ENCODE data around the gene MAP3K14. TPM values are rescaled to one million over a fixed set of nuclear protein-coding genes. Genes with fewer than 3 reads are reported as not detected.

The MAP3K14 gene
- total and polyA plus RNA-seq, 9 donors = 2.4 to 19.8 (median 10.7) TPM

GRCh38 chr17:45353043-45353442 lies 36.2 kb upstream of the MAP3K14 start:
- no peaks in the 10 kb centered on the region for H3K4me1 ChIP-seq (ENCODE audit: insufficient read depth)
- peak in 1 of 5 donors; percentile 0 for DNase-seq
- WGBS, 3 donors = 79 to 86% (median 83%) methylated on average over 4 of the region's 4 CpGs
- no peak overlapping the region for H3K4me3 ChIP-seq
- intact Hi-C loops (cut with DNase I) = no loop called here
- H3K36me3 ChIP-seq = no peaks in the 10 kb centered on the region
- no peaks in the 10 kb centered on the region for H3K27me3 ChIP-seq
- no peak for TF ChIP-seq EP300 (IDR thresholded peaks at IDR 0.05)
- TF ChIP-seq CTCF (IDR thresholded peaks at IDR 0.05) = no peak
- TF ChIP-seq POLR2A (IDR thresholded peaks at IDR 0.05) = no peak
- H3K9me3 ChIP-seq = no peaks in the 10 kb centered on the region
- H3K27ac ChIP-seq = no peak overlapping the region

- no peaks in the 10 kb centered on the region for H3K36me3 ChIP-seq
- 88 to 94% (median 94%) methylated on average over 2 of the region's 2 CpGs for WGBS, 3 donors
- H3K9me3 ChIP-seq = no peaks in the 10 kb centered on the region
- H3K4me1 ChIP-seq (ENCODE audit: insufficient read depth) = no peaks in the 10 kb centered on the region
- H3K27me3 ChIP-seq = no peaks in the 10 kb centered on the region
- H3K27ac ChIP-seq = no peak overlapping the region
- TF ChIP-seq POLR2A (IDR thresholded peaks at IDR 0.05) = no peak
- TF ChIP-seq EP300 (IDR thresholded peaks at IDR 0.05) = no peak
- TF ChIP-seq CTCF (IDR thresholded peaks at IDR 0.05) = no peak
- intact Hi-C loops (cut with DNase I) = no loop called here
- no peak overlapping the region for H3K4me3 ChIP-seq
- no peak for DNase-seq
These were observed 35.0 kb upstream of the MAP3K14 start for GRCh38 chr17:45351831-45352230.

- TF ChIP-seq CTCF (IDR thresholded peaks at IDR 0.05) (no peak), EP300 (IDR thresholded peaks at IDR 0.05) (no peak), POLR2A (IDR thresholded peaks at IDR 0.05) (no peak)
- no peaks in the 10 kb centered on the region for H3K27me3 ChIP-seq
- DNase-seq = no peak
- no peak overlapping the region for H3K4me3 ChIP-seq
- no peak overlapping the region for H3K27ac ChIP-seq
- peaks cover 13% of the 10 kb centered on the region for H3K4me1 ChIP-seq (ENCODE audit: insufficient read depth)
- H3K9me3 ChIP-seq = no peaks in the 10 kb centered on the region
- intact Hi-C loops (cut with DNase I) = no loop called here
- H3K36me3 ChIP-seq = no peaks in the 10 kb centered on the region
- WGBS, 3 donors = 69 to 79% (median 72%) methylated on average over 6 of the region's 6 CpGs
These were observed 30.6 kb upstream of the MAP3K14 start for GRCh38 chr17:45347444-45347843.

- Histone ChIP-seq H3K9me3 (no peaks in the 10 kb centered on the region), H3K27ac (no peak overlapping the region), H3K36me3 (no peaks in the 10 kb centered on the region), H3K27me3 (no peaks in the 10 kb centered on the region), H3K4me1 (ENCODE audit: insufficient read depth) (peaks cover 13% of the 10 kb centered on the region), H3K4me3 (no peak overlapping the region)
- 41 to 62% (median 55%) methylated on average over 13 of the region's 13 CpGs for WGBS, 3 donors
- peak in 4 of 5 donors; percentile 38 to 66 (median 50) for DNase-seq
- TF ChIP-seq POLR2A (IDR thresholded peaks at IDR 0.05) (no peak), CTCF (IDR thresholded peaks at IDR 0.05) (no peak), EP300 (IDR thresholded peaks at IDR 0.05) (no peak)
- intact Hi-C loops (cut with DNase I) = no loop called here
These were observed 29.6 kb upstream of the MAP3K14 start for GRCh38 chr17:45346216-45347015.

All from ovary (tissue), 9 donors.